ENCODE measurements around the gene CFAP97.

DNA sequence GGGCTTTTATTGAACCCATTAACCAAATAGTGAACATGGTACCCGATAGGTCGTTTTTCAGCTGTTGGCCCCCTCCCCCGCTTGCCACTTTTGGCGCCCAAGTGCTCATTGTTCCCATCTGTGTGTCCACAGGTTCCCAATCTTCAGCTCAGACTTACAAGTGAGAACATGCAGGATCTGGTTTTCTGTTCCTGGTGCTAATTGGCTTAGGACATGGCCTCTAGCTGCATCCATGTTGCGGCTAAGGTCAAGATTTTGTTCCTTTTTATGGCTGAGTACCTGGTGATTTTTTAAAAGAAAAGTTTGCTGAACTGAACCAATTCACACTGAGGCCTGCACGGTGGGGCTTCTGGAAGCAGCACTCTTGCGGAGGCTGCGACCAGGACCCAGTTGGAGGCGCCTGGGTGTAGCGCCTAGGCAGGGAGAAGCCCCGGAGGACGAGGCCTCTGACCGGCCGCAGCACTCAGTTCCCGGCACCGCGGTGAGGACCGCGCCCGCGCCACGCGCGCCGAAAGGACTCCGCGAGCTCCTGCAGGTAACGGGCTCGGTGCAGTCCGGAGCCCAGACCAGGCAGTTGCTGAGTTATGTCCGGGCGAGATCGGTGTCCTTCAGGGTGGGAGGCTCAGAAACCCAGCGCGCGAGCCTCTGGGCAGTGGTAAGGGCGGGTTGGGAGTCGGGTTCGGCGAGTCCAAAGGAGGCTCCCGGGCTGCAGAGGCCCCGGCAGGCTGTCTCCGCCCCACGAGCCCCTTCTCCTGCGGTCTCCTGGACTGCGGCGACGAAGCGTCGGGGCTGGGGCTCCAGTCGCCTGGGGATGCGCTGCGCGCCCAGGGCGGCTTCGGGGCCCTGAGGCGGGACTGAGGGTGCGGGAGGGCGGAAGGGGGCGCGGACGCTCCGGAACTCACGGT lies 76.5 kb downstream of the CFAP97 start:
- TF ChIP-seq, protein P1, sequence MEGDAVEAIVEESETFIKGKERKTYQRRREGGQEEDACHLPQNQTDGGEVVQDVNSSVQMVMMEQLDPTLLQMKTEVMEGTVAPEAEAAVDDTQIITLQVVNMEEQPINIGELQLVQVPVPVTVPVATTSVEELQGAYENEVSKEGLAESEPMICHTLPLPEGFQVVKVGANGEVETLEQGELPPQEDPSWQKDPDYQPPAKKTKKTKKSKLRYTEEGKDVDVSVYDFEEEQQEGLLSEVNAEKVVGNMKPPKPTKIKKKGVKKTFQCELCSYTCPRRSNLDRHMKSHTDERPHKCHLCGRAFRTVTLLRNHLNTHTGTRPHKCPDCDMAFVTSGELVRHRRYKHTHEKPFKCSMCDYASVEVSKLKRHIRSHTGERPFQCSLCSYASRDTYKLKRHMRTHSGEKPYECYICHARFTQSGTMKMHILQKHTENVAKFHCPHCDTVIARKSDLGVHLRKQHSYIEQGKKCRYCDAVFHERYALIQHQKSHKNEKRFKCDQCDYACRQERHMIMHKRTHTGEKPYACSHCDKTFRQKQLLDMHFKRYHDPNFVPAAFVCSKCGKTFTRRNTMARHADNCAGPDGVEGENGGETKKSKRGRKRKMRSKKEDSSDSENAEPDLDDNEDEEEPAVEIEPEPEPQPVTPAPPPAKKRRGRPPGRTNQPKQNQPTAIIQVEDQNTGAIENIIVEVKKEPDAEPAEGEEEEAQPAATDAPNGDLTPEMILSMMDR (IDR thresholded peaks at IDR 0.05): no peak
- no peak for TF ChIP-seq POLR2A (IDR thresholded peaks at IDR 0.05)
